Natural killer cell (primary cell): ENCODE measurements around the gene CORO2A. TPM values are rescaled to one million over a fixed set of nuclear protein-coding genes. Genes with fewer than 3 reads are reported as not detected.

Experiments used
- ATAC-seq, 3 donors: fragments of 150-1000 bp in 2 of 3; fragments of 200-7000 bp in 1 of 3; cut with Tn5 transposase; 1 replicate in 1 of 3; 2 replicates in 2 of 3; pipeline ENCODE4 v1.10.0; 2021; ENCODE audit warnings: mild to moderate bottlenecking in 2 of 3, moderate library complexity in 2 of 3
- DNase-seq, 2 donors: peaks; one replicate each; pipeline versions ENCODE4 v3.0.0 to v3.0.0-alpha.2; 2013 to 2021; ENCODE audit warnings: mixed read lengths in 1 of 2
- H3K27ac ChIP-seq: one replicate; pipeline ENCODE4 v1.5.1; 2013; ENCODE audit warnings: mild to moderate bottlenecking, low read length
- H3K27me3 ChIP-seq: one replicate; pipeline ENCODE4 v1.6.1; 2013; ENCODE audit warnings: low read length; ENCODE audit not compliant: control insufficient read depth, insufficient read depth
- H3K36me3 ChIP-seq: one replicate; pipeline ENCODE4 v1.6.1; 2013; ENCODE audit warnings: low read length; ENCODE audit not compliant: control insufficient read depth, insufficient read depth
- H3K4me1 ChIP-seq: one replicate; pipeline ENCODE4 v1.6.1; 2013; ENCODE audit warnings: low read length; ENCODE audit not compliant: control insufficient read depth, insufficient read depth
- H3K4me3 ChIP-seq: one replicate; pipeline ENCODE4 v1.5.1; 2013; ENCODE audit warnings: low read length
- H3K9me3 ChIP-seq: one replicate; pipeline ENCODE4 v1.6.1; 2013; ENCODE audit warnings: low read length; ENCODE audit not compliant: control insufficient read depth, insufficient read depth
- H3K27ac Mint-ChIP-seq, 2 donors: one replicate each; pipeline ENCODE4 v1.8.0; 2022; ENCODE audit warnings: mild to moderate bottlenecking in 2 of 2, mixed read lengths in 2 of 2, moderate library complexity in 1 of 2
- H3K27me3 Mint-ChIP-seq, 2 donors: one replicate each; pipeline ENCODE4 v1.8.0; 2022; ENCODE audit warnings: low read depth in 2 of 2, mixed read lengths in 2 of 2
- H3K36me3 Mint-ChIP-seq: one replicate; pipeline ENCODE4 v1.8.0; 2022; ENCODE audit warnings: mixed read lengths
- H3K4me1 Mint-ChIP-seq, 2 donors: one replicate each; pipeline ENCODE4 v1.8.0; 2022; ENCODE audit warnings: mixed read lengths in 2 of 2
- H3K4me3 Mint-ChIP-seq: one replicate; pipeline ENCODE4 v1.8.0; 2022; ENCODE audit warnings: mild to moderate bottlenecking, moderate library complexity, mixed read lengths
- H3K9me3 Mint-ChIP-seq, 2 donors: one replicate each; pipeline ENCODE4 v1.8.0; 2022; ENCODE audit warnings: mixed read lengths in 2 of 2
- WGBS: methylation state at CpG from one replicate; pipeline ENCODE4 v1.1.7; 2013; ENCODE audit warnings: missing lambda C conversion rate; ENCODE audit not compliant: insufficient coverage; 5-methylcytosine and 5-hydroxymethylcytosine counted together
- intact Hi-C: fragments of 100-400 bp; cut with micrococcal nuclease; formaldehyde crosslinking; loops from one replicate; pipeline ENCODE4 v1.14.2; 2022
- total RNA-seq, 4 donors: library from RNA; stranded (reverse); fragments of 120-200 nt in 1 of 4; gene quantifications; one replicate each; pipeline versions ENCODE4 v1.2.3 to v1.2.4, GENCODE V29; 2013 to 2022
- TF ChIP-seq, protein P1 (sequence below): fragments of 200-600 bp; IDR thresholded peaks from one replicate; pipeline ENCODE4 v1.8.0; 2022; ENCODE audit warnings: antibody characterized with exemption

CORO2A gene
- total RNA-seq, 3 donors from 2014 or later (not counting 1 experiment from before 2014, with no cell fraction given) = 1.9 to 3.6 (median 2.3) TPM

- H3K9me3 Mint-ChIP-seq = no peaks in the 10 kb centered on the region
- no peaks in the 10 kb centered on the region for H3K27me3 ChIP-seq
- no peaks in the 10 kb centered on the region for H3K27me3 Mint-ChIP-seq
- no peaks in the 10 kb centered on the region for H3K4me1 ChIP-seq
- no peak for ATAC-seq
- H3K27ac Mint-ChIP-seq = no peak overlapping the region
- H3K36me3 ChIP-seq = peaks cover 30% of the 10 kb centered on the region
- no peak overlapping the region for H3K27ac ChIP-seq
- no peaks in the 10 kb centered on the region for H3K4me1 Mint-ChIP-seq
- TF ChIP-seq, protein P1, sequence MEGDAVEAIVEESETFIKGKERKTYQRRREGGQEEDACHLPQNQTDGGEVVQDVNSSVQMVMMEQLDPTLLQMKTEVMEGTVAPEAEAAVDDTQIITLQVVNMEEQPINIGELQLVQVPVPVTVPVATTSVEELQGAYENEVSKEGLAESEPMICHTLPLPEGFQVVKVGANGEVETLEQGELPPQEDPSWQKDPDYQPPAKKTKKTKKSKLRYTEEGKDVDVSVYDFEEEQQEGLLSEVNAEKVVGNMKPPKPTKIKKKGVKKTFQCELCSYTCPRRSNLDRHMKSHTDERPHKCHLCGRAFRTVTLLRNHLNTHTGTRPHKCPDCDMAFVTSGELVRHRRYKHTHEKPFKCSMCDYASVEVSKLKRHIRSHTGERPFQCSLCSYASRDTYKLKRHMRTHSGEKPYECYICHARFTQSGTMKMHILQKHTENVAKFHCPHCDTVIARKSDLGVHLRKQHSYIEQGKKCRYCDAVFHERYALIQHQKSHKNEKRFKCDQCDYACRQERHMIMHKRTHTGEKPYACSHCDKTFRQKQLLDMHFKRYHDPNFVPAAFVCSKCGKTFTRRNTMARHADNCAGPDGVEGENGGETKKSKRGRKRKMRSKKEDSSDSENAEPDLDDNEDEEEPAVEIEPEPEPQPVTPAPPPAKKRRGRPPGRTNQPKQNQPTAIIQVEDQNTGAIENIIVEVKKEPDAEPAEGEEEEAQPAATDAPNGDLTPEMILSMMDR = no peak
- no peaks in the 10 kb centered on the region for H3K9me3 ChIP-seq
- WGBS = 91% methylated on average over 4 of the region's 4 CpGs
- intact Hi-C loops = no loop called here
- H3K4me3 ChIP-seq = no peak overlapping the region
- DNase-seq = no peak
- H3K36me3 Mint-ChIP-seq = peaks cover 5% of the 10 kb centered on the region
- no peak overlapping the region for H3K4me3 Mint-ChIP-seq
Measured at GRCh38 chr9:98229090-98229395, 36.6 kb upstream of the CORO2A start.

GRCh38 chr9:98228392-98229089 lies 36.1 kb upstream of the CORO2A start:
- Mint-ChIP-seq H3K27ac (no peak overlapping the region), H3K27me3 (no peaks in the 10 kb centered on the region), H3K9me3 (no peaks in the 10 kb centered on the region), H3K36me3 (peaks cover under 1% of the 10 kb centered on the region), H3K4me1 (no peaks in the 10 kb centered on the region), H3K4me3 (no peak overlapping the region)
- TF ChIP-seq, protein P1 = no peak
- DNase-seq (no peak), ATAC-seq (no peak)
- no peak overlapping the region for H3K27ac ChIP-seq
- WGBS = 96% methylated on average over 10 of the region's 10 CpGs
- no peak overlapping the region for H3K4me3 ChIP-seq
- H3K36me3 ChIP-seq = peaks cover 30% of the 10 kb centered on the region
- no peaks in the 10 kb centered on the region for H3K9me3 ChIP-seq
- no peaks in the 10 kb centered on the region for H3K27me3 ChIP-seq
- H3K4me1 ChIP-seq = no peaks in the 10 kb centered on the region
- intact Hi-C loops = no loop called here

- H3K4me1 ChIP-seq = no peaks in the 10 kb centered on the region
- ATAC-seq (no peak), DNase-seq (no peak)
- intact Hi-C loops = no loop called here
- TF ChIP-seq, protein P1 = no peak
- H3K27me3 ChIP-seq = no peaks in the 10 kb centered on the region
- Mint-ChIP-seq H3K9me3 (no peaks in the 10 kb centered on the region), H3K4me1 (peaks cover 0 to 4% of the 10 kb centered on the region in 2 donors), H3K36me3 (no peaks in the 10 kb centered on the region), H3K4me3 (no peak overlapping the region), H3K27me3 (no peaks in the 10 kb centered on the region), H3K27ac (no peak overlapping the region)
- no peak overlapping the region for H3K27ac ChIP-seq
- peaks cover 28% of the 10 kb centered on the region for H3K36me3 ChIP-seq
- 95% methylated on average over 6 of the region's 7 CpGs for WGBS
- no peaks in the 10 kb centered on the region for H3K9me3 ChIP-seq
- no peak overlapping the region for H3K4me3 ChIP-seq
Measured at GRCh38 chr9:98227883-98228282, 35.4 kb upstream of the CORO2A start.

DNA sequence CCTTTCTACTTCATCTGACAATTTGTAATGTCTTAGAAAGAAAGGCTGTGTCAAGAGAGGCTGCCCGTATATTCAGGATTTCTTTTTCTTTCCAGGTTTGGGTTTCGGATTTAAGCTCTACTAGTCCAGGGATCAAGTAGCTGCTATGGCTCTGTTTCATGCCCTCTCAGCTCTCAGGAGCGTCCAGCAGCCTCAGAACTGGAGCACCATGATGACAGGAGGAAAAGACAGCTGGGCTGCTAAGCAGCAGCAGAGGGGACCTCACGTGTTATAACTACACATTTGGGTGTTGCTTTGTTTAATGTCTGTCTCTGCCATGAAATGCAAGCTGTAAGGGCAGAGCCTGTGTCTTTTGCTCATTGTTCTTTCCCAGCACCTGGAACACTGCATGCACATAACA lies 34.5 kb upstream of the CORO2A start:
- no peak overlapping the region for H3K27ac ChIP-seq
- WGBS = 95% methylated on average over 4 of the region's 4 CpGs

More for the DNA sequence above, 34.5 kb upstream of the CORO2A start:
- H3K27me3 ChIP-seq = no peaks in the 10 kb centered on the region
- no peaks in the 10 kb centered on the region for H3K4me1 ChIP-seq
- Mint-ChIP-seq H3K4me1 (peaks cover 0 to 6% of the 10 kb centered on the region in 2 donors), H3K36me3 (no peaks in the 10 kb centered on the region), H3K27me3 (no peaks in the 10 kb centered on the region), H3K9me3 (no peaks in the 10 kb centered on the region), H3K27ac (no peak overlapping the region), H3K4me3 (no peak overlapping the region)
- no peak overlapping the region for H3K4me3 ChIP-seq
- DNase-seq = no peak
- intact Hi-C loops = no loop called here
- peaks cover 23% of the 10 kb centered on the region for H3K36me3 ChIP-seq
- no peaks in the 10 kb centered on the region for H3K9me3 ChIP-seq
- TF ChIP-seq, protein P1 = no peak
- ATAC-seq = no peak
